Measurements from ENCODE around the gene P3H2. TPM values are rescaled to one million over a fixed set of nuclear protein-coding genes. Genes with fewer than 3 reads are reported as not detected.

Gene P3H2
- under 1 TPM; under 0.01 TPM for total RNA-seq

GRCh38 chr3:190120269-190121060 lies at the start of gene P3H2:
TSS of gene P3H2 (minus strand) at chr3:190120897. CDS start at chr3:190120731, 166 bp downstream.

Small RNA genes within 50 kb of the gene (small RNA-seq; reads per million reads assigned to genes)
- 0 reads per million in 2 donors for gene RNU6-1109P

Other genes with a start within 250 kb of the P3H2 start
- 1 to 10 TPM; 2.8 to 8.0 TPM for gene CLDN1, start 201.5 kb upstream of the P3H2 start, total RNA-seq